PFSK-1 (cell line): ENCODE results near the gene EIF2S2.

ENCODE experiments used
- FOXP2 ChIP-seq: optimal IDR thresholded peaks from 2 replicates; pipeline ENCODE3; 2011; ENCODE audit warnings: borderline replicate concordance, control low read depth, inconsistent platforms; ENCODE audit not compliant: insufficient read depth; ENCODE audit errors: extremely low read length, extremely low read depth
- POLR2AphosphoS5 ChIP-seq: IDR thresholded peaks from 2 replicates; pipeline ENCODE4 v1.6.1; 2012; ENCODE audit warnings: low read depth, mild to moderate bottlenecking, control low read depth, low read length, moderate library complexity
- SIN3A ChIP-seq: IDR thresholded peaks from 2 replicates; pipeline ENCODE4 v1.6.1; 2012; ENCODE audit warnings: mild to moderate bottlenecking, low read length, moderate library complexity, borderline replicate concordance; ENCODE audit not compliant: insufficient read depth
- TAF1 ChIP-seq: IDR thresholded peaks from 2 replicates; pipeline ENCODE4 v1.6.1; 2012; ENCODE audit warnings: low read length, control low read depth, borderline replicate concordance; ENCODE audit not compliant: insufficient read depth
- TF ChIP-seq, protein P1 (sequence below), 2 experiments: IDR thresholded peaks; 2 replicates each; pipeline versions ENCODE4 v1.6.1 to v1.8.0; 2011 to 2012; ENCODE audit warnings: low read depth in 2 of 2, low read length in 2 of 2, control low read depth in 1 of 2, inconsistent platforms in 1 of 2, mild to moderate bottlenecking in 1 of 2, moderate library complexity in 1 of 2; ENCODE audit not compliant: insufficient read depth in 1 of 2

EIF2S2 gene

DNA sequence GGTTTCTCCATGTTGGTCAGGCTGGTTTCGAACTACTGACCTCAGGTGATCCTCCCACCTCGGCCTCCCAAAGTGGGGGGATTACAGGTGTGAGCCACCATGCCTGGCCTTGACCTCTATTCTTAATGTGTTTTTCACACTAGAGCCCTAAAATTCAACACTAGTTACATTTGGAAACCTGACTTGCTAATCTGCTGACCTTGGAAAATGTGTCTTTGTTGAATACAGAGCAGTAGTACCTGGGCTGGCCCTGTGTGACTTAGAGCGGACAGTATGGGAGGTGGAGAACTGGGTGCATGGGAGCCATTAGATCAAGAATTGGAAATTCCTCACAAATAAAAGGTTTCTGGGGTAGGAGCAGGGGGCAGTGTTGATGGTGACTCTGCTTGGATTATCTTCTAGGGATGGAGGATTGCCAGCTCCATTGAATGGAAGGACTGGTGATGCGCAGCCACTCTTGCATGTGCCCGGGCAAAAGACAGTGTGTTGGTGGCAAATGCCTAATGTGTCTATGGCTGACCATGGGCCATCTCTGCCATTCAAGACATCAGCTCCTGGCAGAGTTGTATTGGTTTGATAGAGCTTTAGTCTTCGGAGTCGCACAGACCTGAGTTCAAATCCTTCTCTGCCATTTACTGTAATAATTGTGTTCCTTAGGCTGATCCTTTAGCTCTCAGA is 64.9 kb downstream of the EIF2S2 start:
- TF ChIP-seq, protein P1, sequence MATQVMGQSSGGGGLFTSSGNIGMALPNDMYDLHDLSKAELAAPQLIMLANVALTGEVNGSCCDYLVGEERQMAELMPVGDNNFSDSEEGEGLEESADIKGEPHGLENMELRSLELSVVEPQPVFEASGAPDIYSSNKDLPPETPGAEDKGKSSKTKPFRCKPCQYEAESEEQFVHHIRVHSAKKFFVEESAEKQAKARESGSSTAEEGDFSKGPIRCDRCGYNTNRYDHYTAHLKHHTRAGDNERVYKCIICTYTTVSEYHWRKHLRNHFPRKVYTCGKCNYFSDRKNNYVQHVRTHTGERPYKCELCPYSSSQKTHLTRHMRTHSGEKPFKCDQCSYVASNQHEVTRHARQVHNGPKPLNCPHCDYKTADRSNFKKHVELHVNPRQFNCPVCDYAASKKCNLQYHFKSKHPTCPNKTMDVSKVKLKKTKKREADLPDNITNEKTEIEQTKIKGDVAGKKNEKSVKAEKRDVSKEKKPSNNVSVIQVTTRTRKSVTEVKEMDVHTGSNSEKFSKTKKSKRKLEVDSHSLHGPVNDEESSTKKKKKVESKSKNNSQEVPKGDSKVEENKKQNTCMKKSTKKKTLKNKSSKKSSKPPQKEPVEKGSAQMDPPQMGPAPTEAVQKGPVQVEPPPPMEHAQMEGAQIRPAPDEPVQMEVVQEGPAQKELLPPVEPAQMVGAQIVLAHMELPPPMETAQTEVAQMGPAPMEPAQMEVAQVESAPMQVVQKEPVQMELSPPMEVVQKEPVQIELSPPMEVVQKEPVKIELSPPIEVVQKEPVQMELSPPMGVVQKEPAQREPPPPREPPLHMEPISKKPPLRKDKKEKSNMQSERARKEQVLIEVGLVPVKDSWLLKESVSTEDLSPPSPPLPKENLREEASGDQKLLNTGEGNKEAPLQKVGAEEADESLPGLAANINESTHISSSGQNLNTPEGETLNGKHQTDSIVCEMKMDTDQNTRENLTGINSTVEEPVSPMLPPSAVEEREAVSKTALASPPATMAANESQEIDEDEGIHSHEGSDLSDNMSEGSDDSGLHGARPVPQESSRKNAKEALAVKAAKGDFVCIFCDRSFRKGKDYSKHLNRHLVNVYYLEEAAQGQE (IDR thresholded peaks at IDR 0.05; ENCODE audit: insufficient read depth in 1 of 2, low read depth in 2 of 2, low read length in 2 of 2) = no peak
- no peak for TF ChIP-seq POLR2AphosphoS5
- TF ChIP-seq TAF1 = no peak
- TF ChIP-seq FOXP2 = no peak
- no peak for TF ChIP-seq SIN3A

DNA sequence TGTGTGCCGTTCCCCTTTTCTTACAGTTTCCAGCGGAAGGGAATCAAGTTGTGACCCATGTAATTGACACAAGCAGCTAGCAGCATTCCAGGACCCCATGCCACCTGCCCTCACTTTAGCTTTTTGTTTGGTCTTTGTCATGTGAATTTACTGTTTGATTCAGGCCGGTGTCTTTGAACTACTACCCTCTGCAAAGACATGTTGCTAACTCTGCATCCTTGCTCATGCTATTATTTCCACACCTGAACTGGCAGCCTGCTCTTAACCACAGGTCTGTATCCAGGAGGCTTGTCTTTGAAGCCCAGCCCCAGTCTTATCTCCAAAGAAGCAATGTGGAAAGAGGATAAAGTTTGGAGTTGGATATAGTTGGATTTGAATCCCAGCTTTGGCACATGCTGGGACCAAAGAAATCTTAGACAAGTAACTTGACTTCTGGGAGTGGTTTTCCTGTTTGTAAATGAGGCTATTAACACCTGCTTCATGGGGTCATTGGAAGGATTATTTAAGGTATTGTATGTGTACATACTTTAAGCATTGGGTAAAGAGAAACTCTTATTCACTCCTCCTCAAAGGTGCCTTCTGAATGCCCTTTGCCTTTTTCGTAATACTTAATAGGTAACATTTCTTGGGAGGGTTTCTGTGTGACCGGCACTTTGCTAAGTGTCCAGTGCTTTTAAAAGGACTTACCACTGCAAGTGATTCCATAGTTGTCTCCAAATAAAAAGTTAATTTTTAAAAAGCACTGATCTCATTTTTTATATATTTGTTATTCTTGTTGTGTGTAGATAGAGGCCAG is 65.9 kb downstream of the EIF2S2 start:
- TF ChIP-seq TAF1 (no peak), SIN3A (no peak), POLR2AphosphoS5 (no peak), FOXP2 (no peak)
- TF ChIP-seq, protein P1 (IDR thresholded peaks at IDR 0.05; ENCODE audit: insufficient read depth in 1 of 2, low read depth in 2 of 2, low read length in 2 of 2) = no peak

DNA sequence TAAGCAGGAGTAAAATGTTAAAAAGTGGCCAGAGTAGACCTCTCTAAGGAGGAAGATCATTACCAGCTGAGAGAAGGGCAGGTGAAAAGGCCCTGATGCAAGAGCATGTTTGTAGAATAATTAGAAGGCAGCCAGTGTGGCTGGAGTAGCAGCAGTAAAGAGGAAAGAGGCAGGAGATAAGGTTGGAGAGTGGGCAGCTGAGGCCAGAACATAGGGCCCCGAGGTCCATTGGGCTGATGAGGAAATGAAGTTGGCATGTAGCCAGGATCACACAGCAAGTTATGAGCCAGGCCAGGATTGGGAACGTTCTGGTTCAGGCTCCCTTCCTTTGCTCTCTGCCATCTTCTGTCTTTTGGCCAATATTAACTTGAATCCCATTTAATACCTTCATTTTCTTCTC is 66.7 kb downstream of the EIF2S2 start:
- TF ChIP-seq POLR2AphosphoS5 (no peak), FOXP2 (no peak), TAF1 (no peak), SIN3A (no peak)
- TF ChIP-seq, protein P1 (IDR thresholded peaks at IDR 0.05; ENCODE audit: insufficient read depth in 1 of 2, low read depth in 2 of 2, low read length in 2 of 2) = no peak

DNA sequence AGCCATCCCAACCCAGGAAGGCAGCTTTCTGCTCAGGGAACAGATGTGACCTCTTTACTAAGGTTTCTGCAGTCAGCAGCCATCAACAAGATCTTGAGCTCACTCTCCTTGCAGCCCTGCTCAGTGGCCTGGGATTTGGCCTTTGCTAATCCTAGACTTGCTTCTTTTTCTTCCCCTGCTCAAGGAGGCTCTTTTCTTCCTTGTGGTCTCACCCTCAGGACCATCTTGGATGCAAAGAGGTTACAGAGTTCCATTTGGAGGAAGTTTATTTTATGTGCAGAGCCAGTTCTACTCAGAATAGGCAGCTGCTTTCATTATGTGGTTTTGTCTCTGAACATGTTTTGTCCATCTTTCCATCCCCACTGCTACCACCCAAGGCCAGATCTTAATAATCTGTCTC is 69.0 kb downstream of the EIF2S2 start:
- TF ChIP-seq SIN3A (no peak), POLR2AphosphoS5 (no peak), FOXP2 (no peak)
- TF ChIP-seq, protein P1 (IDR thresholded peaks at IDR 0.05; ENCODE audit: insufficient read depth in 1 of 2, low read depth in 2 of 2, low read length in 2 of 2) = no peak
